ENCODE results near the gene BICD1.

The BICD1 gene

DNA sequence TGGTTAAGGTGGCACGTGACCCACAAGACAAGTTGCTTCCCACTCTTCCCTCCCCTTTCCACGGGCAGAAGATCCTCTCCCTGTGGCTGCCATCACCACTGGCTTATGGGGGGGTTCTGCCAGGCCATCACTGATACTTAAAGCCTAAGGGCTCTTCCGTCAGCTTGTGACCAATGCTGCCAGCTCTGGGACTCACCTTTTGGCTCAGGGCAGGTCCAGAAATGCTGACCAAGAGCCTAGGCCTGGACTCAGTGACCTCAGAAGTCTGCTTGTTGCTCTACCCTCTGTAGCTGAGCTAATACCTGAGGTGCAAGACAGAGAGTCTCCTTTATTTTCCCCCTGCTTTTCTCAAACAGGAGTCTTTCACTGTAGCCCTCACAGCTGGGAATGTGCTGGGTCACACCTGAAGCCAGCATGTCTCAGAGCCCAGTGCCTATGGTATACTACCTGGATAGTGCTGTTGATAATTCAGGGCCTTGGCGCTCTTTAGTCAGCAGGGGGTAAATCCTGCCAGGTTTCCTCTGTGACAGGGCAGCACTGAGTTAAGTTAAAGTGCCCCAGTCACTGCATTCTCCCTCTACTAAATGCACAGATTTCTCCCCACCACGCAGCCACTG, 312.4 kb downstream of the BICD1 start:
- no peak for DNase-seq

- DNase-seq: no peak
Observed at GRCh38 chr12:32419520-32419960, 312.9 kb downstream of the BICD1 start.

DNA sequence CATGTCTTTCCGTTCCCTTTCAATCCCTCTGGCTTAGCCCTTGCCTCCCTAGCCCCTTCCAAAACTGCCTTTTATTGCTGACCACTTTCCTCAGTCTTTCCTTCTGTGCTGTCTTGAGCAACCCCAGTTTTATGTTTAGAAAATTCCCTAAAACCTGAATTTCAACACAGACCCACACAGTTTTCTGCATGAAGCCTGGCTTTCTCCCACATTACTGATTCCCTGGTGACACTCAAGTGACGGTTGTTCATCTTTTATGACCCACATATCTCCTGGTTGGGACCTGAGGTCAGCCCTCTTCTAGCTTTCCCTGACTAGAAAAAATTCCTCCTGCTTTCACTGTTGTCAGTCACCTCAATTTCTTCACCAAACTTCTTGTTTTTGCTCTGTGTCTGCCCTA, 313.7 kb downstream of the BICD1 start:
- DNase-seq: no peak

DNA sequence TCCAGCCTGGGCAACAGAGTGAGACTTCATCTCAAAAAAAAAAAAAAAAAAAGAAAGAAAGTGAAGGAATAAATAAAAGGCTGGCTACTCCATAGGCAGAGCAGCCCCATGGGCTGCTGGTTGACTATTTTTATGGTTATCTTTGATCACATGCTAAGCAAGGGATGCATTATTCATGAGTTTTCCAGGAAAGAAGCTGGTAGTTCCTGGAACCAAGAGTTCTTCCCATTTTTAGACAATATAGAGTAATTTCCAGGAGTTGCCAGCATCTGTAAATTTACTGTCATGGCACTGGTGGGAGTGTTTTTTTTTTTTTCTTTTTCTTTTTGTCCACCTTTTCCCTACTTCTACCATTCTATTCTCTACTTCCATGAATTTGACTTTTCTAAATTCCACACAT, 316.9 kb downstream of the BICD1 start:
- no peak for DNase-seq

GRCh38 chr12:32431025-32431424, 324.4 kb downstream of the BICD1 start:
- no peak for DNase-seq
